Activated CD8-positive, alpha-beta memory T cell treated with anti-CD3 and anti-CD28 coated beads, Interleukin-2, amount 50 U/mL, for 24 hours (primary cell): ENCODE results near the gene CIB2.
A peak's percentile ranks its signal among the peaks of the same experiment; 100 is the strongest.

Experiments
- DNase-seq: peaks from one replicate; pipeline ENCODE4 v3.0.0-alpha.2; 2020; ENCODE audit errors: extremely low read depth

The CIB2 gene

GRCh38 chr15:78149068-78149804 lies 18.0 kb upstream of the CIB2 start, which contains the start of gene IDH3A:
Gene IDH3A, plus strand, starts transcription at chr15:78149362. Its CDS starts 42 bp downstream, at chr15:78149404.
- DNase-seq = peak; percentile 99

GRCh38 chr15:78148392-78149067 lies 17.3 kb upstream of the CIB2 start:
- no peak for DNase-seq

GRCh38 chr15:78147566-78147965 lies 16.3 kb upstream of the CIB2 start:
- no peak for DNase-seq

- no peak for DNase-seq
Observed at GRCh38 chr15:78146425-78147154, 15.3 kb upstream of the CIB2 start.

DNA sequence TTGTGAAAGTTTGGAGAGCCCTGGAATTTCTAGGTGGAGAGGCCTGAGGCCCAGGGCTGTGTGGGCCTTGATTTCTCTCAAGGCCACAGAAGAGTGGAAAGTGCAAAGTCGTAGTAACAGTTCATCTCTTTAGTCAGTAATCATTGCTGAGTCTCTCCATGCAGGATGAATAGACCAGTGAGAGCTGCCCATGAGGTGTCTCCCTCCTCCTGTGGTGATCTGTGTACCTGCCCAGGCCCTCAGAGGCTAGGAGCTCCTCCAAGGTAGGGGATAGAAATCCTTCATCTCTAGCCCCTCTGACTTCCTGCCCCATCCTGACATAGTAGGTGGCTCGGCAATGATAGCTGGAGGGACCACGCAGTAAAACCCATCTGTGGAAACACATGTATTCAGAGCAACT lies 11.1 kb upstream of the CIB2 start:
- DNase-seq = no peak

DNA sequence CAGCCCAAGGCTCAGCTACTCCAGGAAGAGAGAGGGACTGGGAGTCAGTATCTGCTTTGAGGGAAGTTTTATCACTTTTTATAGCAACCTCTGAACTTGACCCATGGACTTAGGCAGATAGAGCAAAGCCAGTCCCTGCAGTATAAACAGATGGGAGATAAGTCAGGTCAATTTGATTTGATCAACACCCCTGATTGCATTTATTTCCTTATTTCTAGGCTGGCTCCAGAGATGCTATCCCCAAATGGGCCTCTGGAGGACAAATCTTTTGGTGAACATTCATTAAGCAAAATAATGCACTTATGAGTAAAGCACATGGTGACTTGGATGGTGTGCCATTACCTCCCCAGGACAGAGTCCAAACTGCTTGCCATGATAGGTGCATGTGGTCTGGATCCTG lies 9.0 kb upstream of the CIB2 start:
- no peak for DNase-seq

DNA sequence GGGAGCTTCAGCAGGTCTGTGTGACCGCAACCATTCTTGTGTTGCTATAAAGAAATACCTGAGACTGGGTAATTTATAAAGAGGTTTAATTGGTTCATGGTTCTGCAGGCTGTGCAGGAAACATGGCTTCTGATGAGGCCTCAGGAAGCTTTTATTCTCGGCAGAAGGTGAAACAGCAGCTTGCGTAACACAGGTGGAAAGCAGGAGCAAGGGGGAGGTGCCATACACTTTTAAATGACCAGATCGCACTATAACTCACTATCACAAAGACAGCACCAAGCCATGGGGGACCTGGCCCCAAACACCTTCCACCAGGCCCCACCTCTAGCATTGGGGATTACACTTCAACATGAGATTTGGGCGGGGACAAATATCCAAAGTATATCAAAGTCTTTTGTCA lies 8.3 kb upstream of the CIB2 start:
- no peak for DNase-seq

GRCh38 chr15:78133801-78134200 lies 2.6 kb upstream of the CIB2 start:
- no peak for DNase-seq

DNA sequence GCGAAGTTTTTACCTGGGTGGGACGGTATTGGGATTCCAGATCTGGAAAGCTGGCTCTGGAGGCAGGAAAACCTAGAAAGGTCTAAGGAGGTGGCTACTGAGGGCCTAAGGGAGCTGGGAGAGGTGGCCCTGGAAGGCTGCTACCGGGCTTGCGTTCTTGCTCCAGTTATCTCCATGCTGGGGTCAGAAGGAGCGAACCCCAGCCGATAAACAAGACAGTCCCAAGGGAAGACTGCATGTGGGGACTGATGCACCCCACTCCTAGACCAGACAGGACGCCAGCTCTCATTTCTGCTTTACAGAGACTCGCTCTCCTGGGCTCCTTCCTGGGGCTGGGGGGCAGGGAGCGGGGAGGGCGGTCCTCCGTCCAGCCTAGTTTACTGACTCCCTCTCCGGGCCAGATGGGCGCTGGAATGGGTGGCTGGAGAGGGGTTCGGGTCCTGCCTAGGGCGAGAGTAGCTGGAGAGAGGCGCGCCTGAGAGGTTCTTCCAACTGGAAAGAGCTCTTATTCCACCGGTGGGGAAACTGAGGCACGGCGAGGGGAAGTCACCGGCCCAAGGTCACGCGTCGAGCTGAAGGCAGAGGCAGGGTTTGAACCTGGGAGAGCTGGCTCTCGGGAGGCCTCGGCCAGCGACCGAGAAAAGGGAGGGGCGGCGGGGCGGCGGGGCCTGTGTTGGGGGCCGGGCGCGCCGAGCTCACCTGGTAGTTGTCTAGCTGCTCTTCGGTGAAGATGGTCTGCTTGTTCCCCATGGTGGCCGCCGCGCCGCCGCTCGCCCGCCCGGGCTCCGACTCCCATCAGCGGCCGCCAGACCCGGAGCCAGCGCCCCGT lies 565 bp downstream of the CIB2 start:
- no peak for DNase-seq

- DNase-seq = no peak
Observed at GRCh38 chr15:78129751-78130287, 1.4 kb downstream of the CIB2 start.

GRCh38 chr15:78129077-78129750 lies 2.0 kb downstream of the CIB2 start:
- DNase-seq = no peak

GRCh38 chr15:78127882-78128281 lies 3.4 kb downstream of the CIB2 start:
- DNase-seq = no peak

- DNase-seq = no peak
Observed at GRCh38 chr15:78125267-78125666, 6.0 kb downstream of the CIB2 start.

GRCh38 chr15:78120523-78120922 lies 10.7 kb downstream of the CIB2 start:
- DNase-seq = no peak

DNA sequence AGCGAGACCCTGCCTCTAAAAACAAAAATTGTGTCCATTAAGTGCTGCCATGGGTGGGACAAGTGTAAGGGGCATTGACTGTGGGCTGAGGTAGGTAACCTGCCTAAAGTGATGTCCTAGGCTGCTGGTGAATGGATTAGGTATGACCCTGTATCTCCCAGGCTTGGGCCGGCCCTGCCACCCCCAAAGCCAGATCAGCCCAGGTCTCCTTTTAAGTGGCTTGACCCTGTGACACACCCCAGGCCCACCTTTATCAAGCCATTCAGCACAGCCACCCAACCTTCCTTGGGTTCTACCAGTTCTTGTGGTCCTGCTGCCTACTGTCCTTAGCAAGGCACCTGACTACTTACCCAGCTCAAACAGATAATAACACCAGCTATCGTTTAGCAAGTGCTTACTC lies 18.7 kb downstream of the CIB2 start:
- DNase-seq = no peak

- DNase-seq = no peak
Observed at GRCh38 chr15:78111788-78112187, 19.5 kb downstream of the CIB2 start.

GRCh38 chr15:78110916-78111475 lies 20.2 kb downstream of the CIB2 start:
- DNase-seq = no peak

GRCh38 chr15:78110096-78110495 lies 21.1 kb downstream of the CIB2 start:
- DNase-seq = no peak

GRCh38 chr15:78109156-78109555 lies 22.1 kb downstream of the CIB2 start:
- DNase-seq = no peak

- DNase-seq = peak; percentile 46
Observed at GRCh38 chr15:78108300-78109084, 22.8 kb downstream of the CIB2 start.
